IMR-90 (cell line): ENCODE results near the gene TTI1. TPM values are rescaled to one million over a fixed set of nuclear protein-coding genes. Genes with fewer than 3 reads are reported as not detected.

Experiments
- ATAC-seq: fragments of 200-7000 bp; cut with Tn5 transposase; 2 replicates; pipeline ENCODE4 v1.9.1; 2020; ENCODE audit warnings: low read depth, mild to moderate bottlenecking, moderate library complexity
- BruUV-seq: library from RNA; stranded (reverse); fragments of 400-500 nt; replicated peaks from 2 replicates; lab custom pipeline; 2021; lab: Mats Ljungman, UMichigan
- CTCF ChIA-PET: fragments of 300-600 bp; formaldehyde crosslinking; extraction: SDS; loops from one replicate; lab custom pipeline; 2021; ENCODE audit warnings: antibody characterized with exemption; lab: Yijun Ruan, JAX
- POLR2A ChIA-PET: fragments of 300-600 bp; sonication (Branson Sonifier 250); formaldehyde crosslinking; loops from one replicate; lab custom pipeline; 2022; ENCODE audit warnings: antibody characterized with exemption; ENCODE audit not compliant: unreplicated experiment; lab: Charles Lee
- DNase-seq: peaks from one replicate; pipeline ENCODE4 v3.0.0; 2013
- H2AFZ ChIP-seq: replicated peaks from 2 replicates; pipeline ENCODE3; 2013; ENCODE audit warnings: low read length, mild to moderate bottlenecking; ENCODE audit not compliant: poor library complexity
- H2AK5ac ChIP-seq: 2 replicates; pipeline ENCODE4 v1.6.1; 2013; ENCODE audit warnings: low read depth, low read length, inconsistent platforms
- H2AK9ac ChIP-seq: replicated peaks from 2 replicates; pipeline ENCODE3; 2013; ENCODE audit warnings: mild to moderate bottlenecking, low read depth, low read length, moderate library complexity; ENCODE audit not compliant: poor library complexity
- H2BK120ac ChIP-seq: 2 replicates; pipeline ENCODE4 v1.6.1; 2013; ENCODE audit warnings: low read depth, low read length, inconsistent platforms
- H2BK15ac ChIP-seq: 3 replicates; pipeline ENCODE4 v1.6.1; 2013; ENCODE audit warnings: low read depth, low read length, inconsistent platforms
- H2BK20ac ChIP-seq: 2 replicates; pipeline ENCODE4 v1.6.1; 2013; ENCODE audit warnings: low read depth, mild to moderate bottlenecking, inconsistent platforms, low read length, moderate library complexity
- H2BK5ac ChIP-seq: 2 replicates; pipeline ENCODE4 v1.6.1; 2013; ENCODE audit warnings: mild to moderate bottlenecking, low read depth, low read length, inconsistent platforms; ENCODE audit not compliant: poor library complexity, severe bottlenecking
- H3K14ac ChIP-seq: replicated peaks from 2 replicates; pipeline ENCODE4 v1.6.1; 2013; ENCODE audit warnings: low read depth, low read length, inconsistent platforms
- H3K18ac ChIP-seq: 2 replicates; pipeline ENCODE4 v1.6.1; 2013; ENCODE audit warnings: low read depth, low read length, control low read depth
- H3K23ac ChIP-seq: 2 replicates; pipeline ENCODE4 v1.6.1; 2013; ENCODE audit warnings: low read depth, low read length, inconsistent platforms
- H3K27ac ChIP-seq: 2 replicates; pipeline ENCODE4 v1.5.1; 2013; ENCODE audit warnings: mild to moderate bottlenecking, control low read depth, low read length; ENCODE audit not compliant: insufficient read depth
- H3K27me3 ChIP-seq: 2 replicates; pipeline ENCODE4 v1.6.1; 2013; ENCODE audit warnings: low read length; ENCODE audit not compliant: control insufficient read depth, insufficient read depth
- H3K36me3 ChIP-seq: 2 replicates; pipeline ENCODE4 v1.6.1; 2013; ENCODE audit warnings: low read length, mixed read lengths; ENCODE audit not compliant: control insufficient read depth, insufficient read depth
- H3K4ac ChIP-seq: 2 replicates; pipeline ENCODE4 v1.6.1; 2013; ENCODE audit warnings: low read depth, low read length, inconsistent platforms
- H3K4me1 ChIP-seq: 2 replicates; pipeline ENCODE4 v1.6.1; 2013; ENCODE audit warnings: low read length, mixed read lengths; ENCODE audit not compliant: control insufficient read depth, insufficient read depth
- H3K4me2 ChIP-seq: 2 replicates; pipeline ENCODE4 v1.6.1; 2013; ENCODE audit warnings: low read depth, mild to moderate bottlenecking, control low read depth, low read length, moderate library complexity
- H3K4me3 ChIP-seq: 2 replicates; pipeline ENCODE4 v1.5.1; 2013; ENCODE audit warnings: low read depth, mild to moderate bottlenecking, control low read depth, low read length, moderate library complexity; ENCODE audit not compliant: insufficient read depth
- H3K56ac ChIP-seq: 2 replicates; pipeline ENCODE4 v1.6.1; 2013; ENCODE audit warnings: low read length, inconsistent platforms; ENCODE audit not compliant: insufficient read depth; ENCODE audit errors: extremely low read depth
- H3K79me1 ChIP-seq, 2 experiments: 2 replicates each; pipeline ENCODE4 v1.6.1; 2013; ENCODE audit warnings: low read length in 2 of 2, inconsistent platforms in 1 of 2, low read depth in 1 of 2
- H3K9ac ChIP-seq: 2 replicates; pipeline ENCODE4 v1.6.1; 2013; ENCODE audit warnings: low read depth, low read length, control low read depth
- H3K9me1 ChIP-seq: 2 replicates; pipeline ENCODE4 v1.6.1; 2013; ENCODE audit warnings: low read length, inconsistent platforms; ENCODE audit not compliant: insufficient read depth
- H3K9me3 ChIP-seq: 2 replicates; pipeline ENCODE4 v1.6.1; 2013; ENCODE audit warnings: low read length; ENCODE audit not compliant: control insufficient read depth, insufficient read depth
- H4K20me1 ChIP-seq: 2 replicates; pipeline ENCODE4 v1.6.1; 2013; ENCODE audit warnings: low read length, inconsistent platforms; ENCODE audit not compliant: insufficient read depth
- H4K5ac ChIP-seq: 2 replicates; pipeline ENCODE4 v1.6.1; 2013; ENCODE audit warnings: mild to moderate bottlenecking, low read depth, low read length, control low read depth
- H4K8ac ChIP-seq, 2 experiments: 2 replicates each; pipeline ENCODE4 v1.6.1; 2013; ENCODE audit warnings: low read depth in 2 of 2, low read length in 2 of 2, control low read depth in 1 of 2, inconsistent platforms in 1 of 2
- H4K91ac ChIP-seq: 2 replicates; pipeline ENCODE4 v1.6.1; 2013; ENCODE audit warnings: low read depth, low read length, inconsistent platforms; ENCODE audit not compliant: insufficient read depth
- BHLHE40 ChIP-seq: fragments of 150-350 bp; IDR thresholded peaks from 2 replicates; pipeline ENCODE4 v1.6.1; 2016; ENCODE audit warnings: mild to moderate bottlenecking, low read depth, low read length
- CEBPB ChIP-seq: IDR thresholded peaks from 2 replicates; pipeline ENCODE4 v1.6.1; 2012; ENCODE audit warnings: low read depth, low read length, improper control_type of control experiment
- CHD1 ChIP-seq: IDR thresholded peaks from 2 replicates; pipeline ENCODE4 v1.6.1; 2012; ENCODE audit warnings: low read depth, low read length, improper control_type of control experiment
- CTCF ChIP-seq: conservative IDR thresholded peaks from 2 replicates; pipeline ENCODE4 v1.5.1; 2012; ENCODE audit warnings: mild to moderate bottlenecking, low read depth, low read length, improper control_type of control experiment
- ELK1 ChIP-seq: fragments of 150-350 bp; IDR thresholded peaks from 2 replicates; pipeline ENCODE4 v1.6.1; 2016; ENCODE audit warnings: low read depth, mild to moderate bottlenecking, low read length, moderate library complexity, borderline replicate concordance
- FOS ChIP-seq: fragments of 150-350 bp; IDR thresholded peaks from 2 replicates; pipeline ENCODE4 v1.6.1; 2016; ENCODE audit warnings: low read depth, low read length
- MAFK ChIP-seq: IDR thresholded peaks from 2 replicates; pipeline ENCODE4 v1.6.1; 2012; ENCODE audit warnings: low read depth, low read length, improper control_type of control experiment
- MAZ ChIP-seq: IDR thresholded peaks from 2 replicates; pipeline ENCODE4 v1.6.1; 2012; ENCODE audit warnings: low read depth, mild to moderate bottlenecking, low read length, improper control_type of control experiment, moderate library complexity, borderline replicate concordance
- MXI1 ChIP-seq: IDR thresholded peaks from 2 replicates; pipeline ENCODE4 v1.6.1; 2012; ENCODE audit warnings: low read depth, mild to moderate bottlenecking, low read length, moderate library complexity, borderline replicate concordance
- NFE2L2 ChIP-seq: fragments of 150-350 bp; IDR thresholded peaks from 2 replicates; pipeline ENCODE4 v1.6.1; 2016; ENCODE audit warnings: low read depth, mild to moderate bottlenecking, low read length
- POLR2A ChIP-seq: IDR thresholded peaks from 2 replicates; pipeline ENCODE4 v1.6.1; 2012; ENCODE audit warnings: mild to moderate bottlenecking, low read depth, low read length
- RAD21 ChIP-seq: IDR thresholded peaks from 2 replicates; pipeline ENCODE4 v1.6.1; 2012; ENCODE audit warnings: low read length, improper control_type of control experiment
- RFX5 ChIP-seq: IDR thresholded peaks from 2 replicates; pipeline ENCODE4 v1.8.0; 2012; ENCODE audit warnings: low read depth, mild to moderate bottlenecking, low read length, moderate library complexity
- WGBS, 2 experiments: methylation state at CpG; one replicate each; pipeline versions ENCODE4 v1.1.5 to v1.1.7; 2013; ENCODE audit warnings: missing lambda C conversion rate in 2 of 2; ENCODE audit not compliant: insufficient read length in 1 of 2; ENCODE audit errors: extremely low coverage in 2 of 2; 5-methylcytosine and 5-hydroxymethylcytosine counted together
- dilution Hi-C: fragments of 300-500 bp; cut with HindIII; formaldehyde crosslinking; loops from one replicate; pipeline ENCODE4 v1.14.3; 2018; ENCODE audit warnings: low sequenced_read_pairs; ENCODE audit not compliant: unreplicated experiment
- in situ Hi-C: fragments of 300-500 bp; cut with MboI; formaldehyde crosslinking; loops from 3 replicates; pipeline ENCODE4 v1.14.3; 2019; ENCODE audit warnings: low sequenced_read_pairs, inconsistent platforms, mixed read lengths
- intact Hi-C: fragments of 100-400 bp; cut with micrococcal nuclease; formaldehyde crosslinking; loops from 2 replicates; pipeline ENCODE4 v1.10.0; 2022
- polyA plus RNA-seq, 3 experiments: library from polyadenylated mRNA; depleted of rRNA; stranded (reverse); fragments of >200 nt; gene quantifications; 2 replicates each; pipeline ENCODE4 v1.2.3, GENCODE V29; 2012; ENCODE audit warnings: low replicate concordance in 1 of 3
- total RNA-seq: library from RNA; depleted of rRNA; stranded (reverse); fragments of >200 nt; gene quantifications from 2 replicates; pipeline ENCODE4 v1.2.3, GENCODE V29; 2012

TTI1 gene
- total and polyA plus RNA-seq, 2 of the 4 experiments (the other 2 are of a cell fraction): 12.5 to 17.6 TPM

- Histone ChIP-seq H2BK5ac (no peak overlapping the region), H3K9me1 (no peaks in the 10 kb centered on the region), H3K9ac (no peak overlapping the region), H4K91ac (no peak overlapping the region), H4K5ac (no peak overlapping the region), H4K20me1 (no peaks in the 10 kb centered on the region), H2AK9ac (no peak overlapping the region), H3K4me3 (no peak overlapping the region), H3K56ac (no peak overlapping the region), H3K23ac (no peak overlapping the region), H3K79me1 (no peaks in the 10 kb centered on the region), H3K36me3 (no peaks in the 10 kb centered on the region), H2AFZ (no peak overlapping the region), H2AK5ac (no peak overlapping the region), H3K9me3 (no peaks in the 10 kb centered on the region), H4K8ac (no peak overlapping the region), H3K27me3 (peaks cover 36% of the 10 kb centered on the region), H3K27ac (no peak overlapping the region), H3K14ac (no peak overlapping the region), H2BK15ac (no peak overlapping the region), H2BK20ac (no peak overlapping the region), H3K4ac (no peak overlapping the region), H3K4me1 (no peaks in the 10 kb centered on the region), H3K18ac (no peak overlapping the region), H3K4me2 (no peak overlapping the region), H2BK120ac (no peak overlapping the region)
- ChIA-PET POLR2A (interaction anchor here (0.6 kb wide), 2 partner anchors 290 to 1802 kb away, joined by 5 to 9 read pairs; no protein-coding TSS in a partner anchor), CTCF (interaction anchor here (0.7 kb wide), 1 partner anchor 113 kb away, joined by 3 read pairs; no protein-coding TSS in a partner anchor)
- WGBS, 2 experiments: 91% methylated on average over 7 of the region's 10 CpGs; no CpG with 5 or more reads in 1 of the 2 experiments
- in situ Hi-C loops (no loop called here), dilution Hi-C loops (no loop called here), intact Hi-C loops (no loop called here)
- ATAC-seq (no peak), DNase-seq (no peak)
- TF ChIP-seq CTCF (no peak), BHLHE40 (no peak), CHD1 (no peak), RAD21 (no peak), MAZ (no peak), NFE2L2 (no peak), MXI1 (no peak), FOS (no peak), POLR2A (no peak), RFX5 (no peak), MAFK (no peak), CEBPB (no peak), ELK1 (no peak)
- no TSS peak for BruUV-seq
Observed at GRCh38 chr20:37936041-37936440, 97.2 kb downstream of the TTI1 start.
